NCI-H1417 (cell line): ENCODE measurements around the gene ASF1B.

Experiments used
- DNase-seq, 3 experiments: peaks; one replicate each; lab custom pipeline; 2025; lab: John Stamatoyannopoulos, UW

ASF1B gene

DNA sequence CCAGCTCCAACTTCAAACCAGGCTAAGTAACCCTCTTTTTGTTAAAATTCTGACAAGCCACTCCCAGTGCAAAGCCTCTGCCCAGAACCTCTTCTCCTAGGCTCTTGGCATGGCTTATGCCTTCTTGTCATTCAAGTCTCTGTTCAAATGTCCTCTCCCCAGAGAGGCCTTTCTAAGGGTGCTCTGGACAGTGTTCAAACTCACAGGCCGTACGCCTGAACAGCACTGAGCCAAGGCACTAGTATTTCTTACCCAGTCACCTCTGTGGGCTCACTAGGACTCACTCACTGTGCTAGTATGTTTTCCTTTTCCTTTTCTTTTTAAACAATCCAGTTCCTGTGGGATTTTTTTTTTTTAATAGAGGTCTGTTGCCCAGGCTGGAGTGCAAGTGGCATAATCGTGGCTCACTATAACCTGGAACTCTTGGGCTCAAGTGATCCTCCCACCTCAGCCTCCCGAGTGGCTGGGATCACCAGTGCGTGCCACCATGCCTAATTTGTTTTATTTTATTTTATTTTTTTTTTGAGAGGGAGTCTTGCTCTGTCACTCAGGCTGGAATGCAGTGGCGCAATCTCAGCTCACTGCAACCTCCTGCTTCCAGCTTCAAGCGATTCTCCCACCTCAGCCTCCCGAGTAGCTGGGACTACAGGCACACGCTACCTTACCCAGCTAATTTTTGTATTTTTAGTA is 2.3 kb upstream of the ASF1B start:
- no peak for DNase-seq

DNA sequence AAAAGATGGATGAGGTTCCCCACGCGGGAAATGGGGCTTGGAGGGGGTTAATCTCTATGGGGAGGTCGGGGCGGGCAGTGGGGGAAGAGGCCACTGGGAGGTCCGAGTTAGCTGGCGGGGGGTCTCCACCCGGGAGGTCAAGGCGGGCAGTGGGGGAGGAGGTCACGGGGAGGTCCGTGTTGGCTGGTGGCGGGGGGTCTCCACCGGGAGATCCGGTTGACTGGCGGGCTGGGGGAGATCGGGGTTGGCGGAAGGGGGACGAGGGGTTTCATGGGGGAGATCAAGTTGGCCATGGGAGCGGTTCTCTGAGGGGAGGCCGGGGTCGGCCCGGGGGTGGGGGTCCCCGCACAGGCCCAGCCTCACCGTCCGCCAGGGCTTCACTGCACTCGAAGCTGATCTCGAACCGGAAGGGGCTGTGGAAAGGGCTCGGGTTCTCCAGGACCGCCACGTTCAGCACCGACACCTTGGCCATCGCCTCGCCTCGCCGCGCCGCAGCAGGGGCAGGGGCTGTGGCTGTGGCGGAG is 342 bp downstream of the ASF1B start:
- DNase-seq = no peak

DNA sequence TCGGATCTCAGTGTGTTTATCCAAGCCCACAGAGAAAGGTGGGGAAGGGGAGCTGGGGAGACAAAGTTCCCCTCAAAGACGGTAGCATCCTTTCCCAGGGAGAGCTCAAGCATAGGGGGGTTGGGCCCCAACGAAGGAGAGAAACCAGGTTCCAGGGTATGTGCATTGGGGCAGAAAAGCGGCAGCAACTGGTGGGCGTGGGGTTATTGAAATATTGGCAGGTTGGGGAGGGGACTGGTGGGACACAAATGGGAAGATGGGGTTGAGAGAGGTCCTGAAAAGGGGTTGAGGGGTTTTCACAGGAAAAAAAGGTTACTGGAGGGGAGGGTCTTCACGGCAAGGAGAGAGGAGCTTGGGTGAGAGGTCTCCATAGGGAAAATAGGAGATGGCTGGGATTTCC is 1.0 kb downstream of the ASF1B start:
- DNase-seq = peak in 1 of 3 experiments; percentile 19

DNA sequence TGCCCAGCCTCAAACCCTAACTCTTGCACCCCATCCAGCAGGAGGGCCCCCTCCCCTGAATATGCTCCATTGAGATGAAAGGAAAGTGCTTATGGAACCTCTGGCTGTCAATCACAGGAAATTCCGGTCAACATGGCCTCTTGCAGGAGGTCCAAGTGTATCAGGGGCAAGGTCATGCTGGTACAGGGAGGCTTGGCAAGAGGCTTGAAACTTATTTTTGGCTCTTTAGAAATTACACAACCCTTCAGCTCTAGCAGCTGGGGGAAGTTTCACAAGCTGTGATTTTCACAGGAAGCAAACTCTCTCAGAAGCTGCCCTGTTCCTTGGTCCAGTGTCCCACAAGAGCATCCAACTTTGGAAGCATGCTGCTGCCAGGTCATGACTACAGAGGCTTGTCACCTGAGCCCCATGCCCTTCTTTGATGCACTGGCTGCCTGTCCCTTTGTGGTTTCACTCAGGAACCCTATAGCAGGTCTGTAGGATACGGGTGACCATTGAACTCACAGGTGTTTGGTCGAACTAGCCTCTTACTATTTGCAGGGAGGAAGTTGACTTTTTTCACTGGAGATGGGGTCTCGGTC is 8.4 kb downstream of the ASF1B start:
- DNase-seq = no peak

DNA sequence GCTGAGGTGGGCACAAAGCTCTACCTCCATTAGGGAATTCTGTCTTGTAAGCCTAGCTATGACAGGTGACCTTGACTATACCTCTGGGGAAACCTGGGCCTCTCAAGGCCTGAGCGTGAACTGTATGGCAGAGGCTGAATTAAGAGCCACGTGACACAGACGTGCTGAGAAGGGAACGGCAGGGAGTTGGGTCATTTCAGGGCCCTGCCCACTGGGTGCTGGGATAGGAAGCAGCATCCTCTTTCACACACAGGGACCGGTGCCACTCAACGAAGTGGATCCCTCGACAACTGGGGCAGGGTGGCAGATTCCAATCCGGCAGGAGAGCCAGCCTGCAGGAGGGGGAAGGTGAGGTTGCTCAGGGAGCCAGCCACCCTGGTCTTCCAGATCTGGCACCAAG is 9.2 kb downstream of the ASF1B start:
- DNase-seq = no peak

DNA sequence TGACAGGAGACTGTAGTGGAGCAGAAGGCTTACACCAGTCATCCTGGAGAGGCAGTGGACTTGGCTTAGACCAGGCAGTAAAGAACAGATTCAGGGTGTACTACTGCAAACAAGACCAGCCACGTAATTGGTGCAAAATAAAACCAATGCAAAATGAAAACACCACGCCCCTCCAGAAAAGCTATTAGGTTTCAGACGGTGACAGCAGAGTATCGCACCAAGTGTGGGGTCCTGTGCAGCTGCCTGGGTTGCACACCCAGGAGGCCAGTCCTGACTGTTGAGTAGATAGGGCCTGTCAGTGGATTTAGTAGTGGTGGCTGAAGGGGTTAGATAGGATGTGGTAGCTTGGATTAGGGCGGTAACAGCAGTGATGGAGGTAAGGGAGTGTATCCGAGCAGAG is 13.5 kb downstream of the ASF1B start:
- no peak for DNase-seq

DNA sequence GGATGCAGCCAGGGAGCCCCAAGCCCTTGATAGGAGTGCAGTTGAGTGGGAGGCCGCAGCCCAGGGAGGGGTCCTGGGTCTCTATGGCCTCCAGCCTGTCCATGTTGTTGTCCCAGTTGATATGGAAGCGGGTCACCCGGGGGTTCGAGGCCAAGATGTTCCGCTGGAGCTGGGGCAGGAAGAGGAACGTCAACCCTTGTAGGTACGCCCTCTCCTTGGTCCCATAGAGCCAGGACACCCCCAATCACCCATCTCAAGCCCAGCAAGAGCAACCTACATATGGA is 15.9 kb downstream of the ASF1B start:
- DNase-seq = no peak

DNA sequence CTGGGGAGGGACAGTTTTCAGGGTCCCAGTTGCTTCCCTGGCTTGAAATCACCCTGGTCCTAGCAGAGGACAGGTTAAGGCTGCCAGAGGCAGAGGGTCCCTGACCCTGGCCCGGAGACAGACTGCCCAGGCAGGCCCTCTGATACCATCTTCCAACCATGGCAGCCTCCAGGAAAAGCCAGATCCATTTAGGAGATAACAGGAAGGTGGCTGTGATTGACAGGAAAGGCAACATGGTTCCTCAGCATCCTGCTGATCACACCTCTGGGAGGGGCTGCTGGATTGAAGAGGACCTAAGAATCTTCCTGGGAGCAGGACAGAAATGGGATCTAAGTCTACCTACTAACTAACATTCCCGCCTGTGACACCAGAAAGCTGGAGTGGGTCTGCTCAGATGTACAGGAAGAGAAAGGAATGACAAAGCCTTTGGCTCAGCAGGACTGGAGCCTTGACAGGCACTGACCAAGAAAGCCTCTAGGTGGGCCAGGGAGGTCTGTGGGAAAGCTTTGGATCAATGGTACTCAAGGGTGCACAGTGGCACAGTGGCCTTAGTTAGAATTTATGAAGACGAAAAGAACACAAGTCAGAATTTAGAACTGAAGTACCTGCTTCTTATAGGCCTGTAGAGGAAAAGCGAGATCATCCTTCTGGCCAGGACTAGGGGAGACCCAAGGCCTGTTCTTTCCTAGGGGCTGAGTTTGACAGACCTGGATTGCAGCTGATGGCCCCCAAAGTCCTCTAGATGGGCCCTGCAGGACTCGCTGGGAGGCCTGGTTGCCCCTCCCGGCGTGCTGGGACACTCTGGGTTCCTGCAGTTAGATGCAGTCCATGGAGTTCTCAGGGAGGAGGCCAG is 16.5 kb downstream of the ASF1B start:
- no peak for DNase-seq

DNA sequence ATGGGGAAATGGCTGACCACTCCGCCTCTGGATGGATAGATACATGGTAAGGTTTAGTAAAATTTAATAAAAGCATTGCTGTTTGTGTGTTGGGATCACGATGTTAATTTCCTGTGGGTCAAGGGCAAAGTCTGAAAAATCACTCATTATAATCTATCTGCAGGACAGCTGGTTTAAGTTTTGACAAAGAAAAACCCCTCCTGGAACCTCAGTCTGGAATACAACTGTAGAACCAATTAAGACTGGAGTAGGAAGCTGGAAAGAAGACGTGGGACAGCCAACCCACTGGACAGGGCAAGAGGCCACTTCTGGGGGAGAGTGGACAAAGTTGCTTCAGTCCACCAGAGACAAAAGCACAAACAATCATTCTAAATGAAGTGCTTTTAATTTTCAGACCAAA is 17.2 kb downstream of the ASF1B start:
- DNase-seq = no peak

DNA sequence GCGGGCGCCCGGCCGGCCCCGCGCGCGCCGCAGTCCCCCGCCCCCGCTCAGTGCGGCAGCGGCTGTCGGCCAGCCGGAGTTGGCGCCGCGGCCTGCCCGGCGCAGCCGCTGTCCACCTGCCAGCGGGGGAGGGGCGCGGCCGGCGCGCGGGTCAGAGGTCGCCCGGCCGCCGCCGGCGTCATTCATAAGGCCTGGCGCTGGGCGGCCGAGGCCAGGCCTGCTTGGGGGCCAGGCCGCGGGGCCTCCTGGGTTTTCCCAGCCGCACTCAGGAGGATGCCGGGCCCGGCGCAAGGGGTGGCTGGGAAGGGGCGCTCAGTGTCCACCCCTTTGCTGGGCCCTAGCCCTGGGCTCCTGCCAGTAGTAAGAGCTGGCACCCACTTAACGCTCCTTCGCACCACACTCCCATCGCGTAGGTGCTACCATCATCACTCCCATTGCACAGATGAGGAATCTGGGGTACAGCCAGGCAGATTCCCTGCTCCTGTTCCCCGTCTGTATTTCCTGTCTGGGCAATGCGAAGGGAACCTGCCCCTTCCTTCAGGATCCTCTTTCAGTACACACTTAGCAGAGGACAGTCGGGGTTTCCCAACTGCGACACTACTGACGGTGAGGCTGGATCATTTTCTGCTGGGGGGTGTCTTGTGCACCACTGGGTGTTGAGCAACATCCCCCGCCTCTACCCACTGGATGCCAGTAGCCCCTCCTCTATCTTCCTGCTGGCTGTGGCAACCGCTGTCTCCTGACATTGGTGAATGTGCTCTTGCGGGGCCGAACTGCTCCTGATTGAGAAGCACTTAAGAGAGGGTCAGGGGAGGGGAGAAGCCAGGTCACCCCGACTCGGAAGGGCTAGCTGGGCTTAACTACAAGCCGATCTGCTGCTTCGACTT is 18.0 kb downstream of the ASF1B start:
- peak in 2 of 3 experiments; percentile 85 to 88 for DNase-seq

DNA sequence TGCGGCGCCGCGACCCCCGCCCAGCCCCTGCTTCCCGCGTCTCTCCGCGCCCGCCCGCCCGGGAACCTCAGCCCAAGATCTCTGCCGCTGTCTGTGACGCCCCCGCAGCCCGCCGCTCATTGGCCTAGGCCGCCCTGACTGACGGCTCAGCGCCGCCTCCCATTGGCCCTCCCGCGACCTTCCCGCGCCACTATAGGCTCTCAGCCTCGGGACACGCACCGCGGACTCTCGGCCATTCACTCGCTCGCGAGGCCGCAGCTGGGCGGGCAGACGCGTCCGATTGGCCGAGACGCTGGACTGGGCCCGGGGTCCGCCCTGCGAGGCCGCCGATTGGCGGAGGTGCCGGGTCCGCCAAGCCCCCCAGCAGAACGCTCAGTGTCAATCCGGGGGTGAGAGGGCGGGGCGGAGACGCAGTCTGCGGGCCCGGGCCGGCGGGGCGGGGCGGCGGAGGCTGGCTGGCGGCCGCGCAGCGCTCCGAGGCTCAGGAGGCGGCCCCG is 18.7 kb downstream of the ASF1B start, which contains the start of gene PRKACA:
Gene PRKACA, minus strand, starts transcription at position 95 of the 497 bp plus-strand sequence. CDS start 215 bp downstream, outside the sequence.
- DNase-seq = peak; percentile 92 to 99 (median 99)

DNA sequence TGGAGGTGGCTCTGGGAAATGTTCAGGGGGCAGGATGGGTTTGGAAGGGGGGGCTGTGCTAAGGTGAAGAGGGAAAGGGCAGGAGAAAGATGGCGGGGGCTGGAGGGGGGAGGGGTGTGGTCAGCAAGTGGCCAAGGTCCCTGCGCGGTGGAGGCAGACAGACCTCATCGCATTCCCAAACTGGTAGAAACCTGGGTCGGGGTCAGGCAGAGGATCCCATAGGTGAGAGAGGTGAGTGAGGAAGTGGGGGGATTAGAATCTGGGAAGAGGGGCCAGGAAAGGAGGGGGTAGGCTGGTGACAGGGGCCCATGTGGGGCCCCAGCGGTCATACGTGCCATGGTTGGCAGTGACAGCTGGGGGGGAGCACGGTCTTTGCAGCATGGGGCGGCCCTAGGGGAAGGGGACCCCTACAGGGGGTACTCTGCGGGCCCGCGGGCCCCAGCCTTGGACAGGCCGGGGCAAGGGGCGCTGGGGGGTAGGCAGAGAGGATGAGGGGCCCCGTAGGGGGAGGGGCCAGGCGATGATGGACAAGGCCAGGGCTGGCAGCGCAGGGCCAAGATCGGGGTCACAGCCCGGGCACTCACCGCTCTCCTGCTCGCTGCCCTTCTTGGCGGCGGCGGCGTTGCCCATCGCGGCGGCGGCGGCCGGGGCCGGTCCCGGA is 19.3 kb downstream of the ASF1B start:
- peak in 1 of 3 experiments; percentile 47 for DNase-seq

DNA sequence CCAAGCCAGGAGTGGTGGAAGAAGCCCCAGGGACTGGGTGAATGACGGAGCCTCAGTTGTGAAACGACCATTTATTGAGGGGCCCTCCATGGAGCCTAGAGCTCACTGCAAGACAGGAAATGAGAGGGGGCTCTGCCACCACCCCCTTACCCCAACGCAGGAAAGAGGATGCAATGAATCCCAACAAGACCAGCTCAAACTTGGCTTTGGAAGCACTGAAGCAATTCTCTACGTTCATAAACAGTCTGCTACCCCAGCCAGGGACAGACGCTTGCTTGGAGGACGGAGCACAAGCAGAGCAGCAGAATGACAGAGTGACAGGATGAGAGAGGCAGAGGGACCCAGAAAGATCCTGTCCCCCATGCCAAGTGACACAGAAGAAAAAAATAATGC is 19.9 kb downstream of the ASF1B start:
- DNase-seq = no peak

DNA sequence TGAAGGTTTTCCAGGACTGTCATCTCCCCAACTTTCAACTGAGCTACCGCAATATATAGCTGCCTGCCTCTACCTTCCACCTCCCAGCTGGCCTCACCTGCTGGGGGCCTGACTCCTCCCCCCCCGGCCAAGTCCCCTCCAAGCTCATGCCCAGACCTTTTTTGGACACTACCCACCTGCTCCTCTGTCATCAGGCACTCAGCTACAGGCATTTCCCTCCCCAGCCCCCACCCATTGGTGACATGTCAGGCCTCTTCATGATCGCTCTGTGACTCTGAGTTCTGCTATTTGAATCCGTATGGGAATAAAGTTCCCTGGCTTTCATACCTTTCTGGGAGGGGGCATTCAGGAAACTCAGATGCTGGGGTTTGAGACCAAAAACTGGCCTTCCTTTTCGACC is 20.6 kb downstream of the ASF1B start:
- DNase-seq = no peak

DNA sequence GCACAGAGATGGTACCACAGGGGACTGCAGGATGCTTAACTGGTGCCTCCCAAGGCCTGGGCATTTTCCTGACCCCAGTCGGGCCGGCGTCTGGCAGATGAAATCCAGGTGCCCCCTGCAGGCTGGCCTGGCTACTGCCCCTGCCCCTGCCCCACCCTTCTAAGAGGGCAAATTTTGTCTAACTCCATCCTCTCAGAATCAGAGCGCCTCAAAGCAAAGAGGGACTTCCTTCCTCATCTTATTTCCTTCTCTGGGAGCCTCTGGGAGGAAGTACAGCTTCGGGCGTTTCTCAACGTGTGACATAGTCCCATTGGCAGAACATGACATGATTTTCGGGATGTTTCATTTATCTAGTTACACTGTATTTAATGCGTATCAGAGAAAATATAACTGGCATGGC is 21.5 kb downstream of the ASF1B start:
- no peak for DNase-seq

DNA sequence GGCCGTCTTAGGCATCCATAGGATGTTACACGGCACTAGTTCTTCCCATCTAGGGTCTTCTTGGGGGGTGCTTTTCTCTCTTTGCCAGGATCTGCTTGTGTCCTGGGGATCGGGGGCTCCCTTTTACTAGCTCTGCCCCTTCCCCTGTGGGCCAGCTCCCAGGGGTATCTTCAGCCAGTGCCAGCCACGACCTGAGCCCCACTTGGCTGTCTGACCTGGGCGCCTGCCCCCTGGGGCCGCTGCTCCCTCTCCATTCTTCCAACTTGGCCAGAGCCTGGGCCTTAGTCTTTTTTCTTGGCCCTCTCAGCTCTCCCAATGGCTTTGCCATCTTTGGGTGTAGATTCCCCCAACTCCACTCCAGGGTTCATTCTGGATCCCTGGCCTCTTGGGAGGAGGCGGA is 21.9 kb downstream of the ASF1B start:
- no peak for DNase-seq

DNA sequence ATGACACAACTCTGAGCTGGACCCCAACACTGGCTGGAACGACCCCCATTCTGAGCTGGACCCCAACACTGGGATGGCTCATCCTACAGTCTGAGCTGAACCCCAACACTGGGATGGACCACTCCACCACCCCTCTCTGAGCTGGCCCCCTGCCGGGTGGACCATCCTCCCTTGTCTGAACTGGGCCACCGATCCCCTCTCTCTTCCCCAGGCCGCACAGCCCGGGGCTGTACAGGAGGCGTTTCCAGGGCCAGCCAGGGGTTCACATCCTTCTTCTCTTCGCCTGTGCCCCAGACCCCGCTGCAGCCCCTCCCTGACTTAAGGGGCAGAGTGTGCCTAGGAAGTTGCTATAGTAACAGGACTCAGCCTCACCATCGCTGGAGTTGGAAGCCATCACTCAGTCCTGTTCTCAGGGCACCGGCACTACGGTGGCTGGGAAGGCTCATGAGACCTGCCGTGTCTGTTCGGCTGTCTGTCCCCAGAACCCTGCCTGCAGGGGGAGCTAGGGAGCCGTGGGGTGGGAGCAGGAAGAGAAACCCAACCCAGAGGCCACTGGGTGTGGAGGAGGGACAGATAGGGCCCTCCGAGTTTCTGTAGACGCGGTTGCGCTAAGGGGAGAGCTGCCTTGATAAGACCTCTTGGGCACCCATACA is 22.5 kb downstream of the ASF1B start:
- no peak for DNase-seq

DNA sequence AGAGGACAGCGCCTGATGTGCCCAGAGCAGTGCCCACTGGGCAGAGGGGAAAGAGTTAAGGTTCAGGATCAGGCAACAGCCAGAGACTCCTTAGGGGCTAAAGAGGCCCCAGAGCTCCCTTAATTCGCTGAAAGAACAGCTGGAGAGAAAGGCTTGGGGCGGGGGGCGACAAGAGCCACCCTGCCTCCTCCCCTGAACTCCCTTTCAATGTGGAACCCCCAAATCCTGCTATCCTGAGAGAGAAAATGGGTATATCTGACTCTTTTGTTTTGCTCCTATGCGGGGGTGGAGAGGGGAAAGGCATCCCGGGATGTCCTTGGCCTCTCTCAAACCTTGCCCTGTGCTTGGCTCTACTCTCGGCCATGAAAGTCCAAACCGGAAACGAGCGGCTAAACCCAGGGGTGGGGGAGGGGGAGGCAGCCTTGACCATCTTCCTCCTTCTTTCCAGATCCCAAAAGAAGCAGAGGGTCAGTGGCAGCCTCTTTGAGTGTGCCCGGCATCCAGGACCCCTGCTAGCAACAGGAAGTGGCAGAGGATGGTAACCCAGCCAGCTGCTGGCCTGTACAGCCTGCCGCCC is 23.5 kb downstream of the ASF1B start:
- DNase-seq = no peak

DNA sequence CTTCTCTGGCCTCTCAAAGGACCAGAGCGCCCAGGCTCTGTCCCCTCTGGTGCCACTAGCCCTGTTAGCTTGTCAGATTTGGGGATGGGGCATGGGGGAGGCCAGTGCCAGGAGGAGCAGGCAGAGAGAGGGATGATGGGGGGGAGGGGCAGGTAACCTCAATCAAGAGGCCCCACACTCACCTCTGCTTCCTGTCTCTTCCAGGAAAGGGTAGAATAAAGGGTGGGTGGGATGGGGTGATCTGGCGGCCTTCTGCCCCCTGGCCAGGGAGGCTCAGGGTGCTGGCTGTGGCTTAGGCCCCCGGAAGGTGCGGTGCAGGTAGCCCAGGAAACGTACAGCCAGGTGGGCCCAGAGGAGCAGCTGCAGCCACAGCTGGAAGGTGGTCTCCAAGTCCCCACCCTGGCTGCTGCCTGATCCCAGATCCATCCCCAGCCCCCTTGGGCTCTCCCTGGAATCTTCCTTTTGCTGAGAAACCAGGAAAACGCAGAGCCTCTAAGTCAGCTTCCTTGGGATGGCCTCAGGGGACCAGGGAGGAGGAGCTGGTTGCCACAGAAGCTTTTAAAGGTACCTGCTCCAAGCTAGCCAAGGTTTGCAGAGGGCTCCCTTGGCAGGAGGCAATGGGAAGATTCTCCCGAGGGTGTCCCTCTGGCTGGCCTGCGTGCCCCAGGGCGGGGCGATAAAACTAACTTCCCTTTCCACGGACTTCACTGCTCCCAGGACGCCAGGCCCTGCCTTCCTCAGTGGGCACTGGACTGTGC is 24.2 kb downstream of the ASF1B start:
- no peak for DNase-seq

DNA sequence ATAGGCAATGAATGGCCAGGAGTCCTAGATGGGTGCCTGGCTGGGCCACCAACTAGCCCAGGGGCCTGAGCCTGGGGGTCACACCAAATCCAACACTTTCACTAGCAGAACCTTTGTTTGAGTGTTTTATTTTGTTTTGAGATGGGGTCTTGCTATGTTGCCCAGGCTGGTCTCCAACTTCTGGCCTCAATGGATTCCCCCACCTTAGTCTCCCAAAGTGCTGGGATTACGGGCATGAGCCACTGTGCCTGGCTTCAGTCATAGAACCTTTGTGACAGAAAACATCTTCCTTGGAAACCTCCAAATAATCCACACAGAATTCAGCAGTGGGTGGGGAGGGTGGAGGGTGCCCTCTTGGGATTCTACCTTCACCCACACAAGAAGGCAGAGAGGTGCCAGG is 24.9 kb downstream of the ASF1B start:
- no peak for DNase-seq
